Stimulated activated CD4-positive, alpha-beta T cell treated with anti-CD3 and anti-CD28 coated beads, Interleukin-4, amount 100 ng/mL, for 24 hours (primary cell): ENCODE measurements around the gene VSIG10L.

Experiments
- DNase-seq: peaks from one replicate; pipeline ENCODE4 v3.0.0-alpha.2; 2020

Gene VSIG10L

DNA sequence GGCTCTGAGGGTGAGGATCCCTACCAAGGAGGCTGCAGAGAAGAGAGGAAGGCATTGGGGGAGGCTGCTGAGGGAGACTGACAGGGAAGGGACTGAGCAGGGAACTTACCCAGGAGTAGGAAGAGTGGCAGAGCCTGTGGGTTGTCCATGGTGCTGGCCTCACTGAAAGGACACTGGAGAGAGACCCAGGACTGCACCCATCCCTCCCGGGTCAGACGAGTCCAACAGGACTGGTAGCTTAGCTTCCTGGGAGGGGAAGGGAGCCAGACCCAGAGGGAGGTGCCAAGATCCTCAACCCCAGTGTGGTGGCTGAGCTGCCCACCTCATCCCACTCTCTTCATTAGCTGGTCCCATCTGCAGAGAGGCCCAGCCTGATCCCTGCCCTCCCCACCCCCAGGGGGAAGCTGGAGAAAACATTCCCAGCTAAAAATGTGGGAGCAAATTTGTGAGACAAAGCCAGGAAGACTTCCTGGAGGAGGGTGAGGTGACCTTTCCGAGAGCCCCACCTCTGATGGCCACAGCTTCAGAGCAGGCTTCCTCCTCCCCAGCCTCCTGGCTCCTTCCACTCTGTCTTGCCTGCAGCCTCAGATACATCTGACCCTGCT is at the start of gene VSIG10L:
VSIG10L (minus strand) TSS at position 164 of the 605 bp plus-strand sequence; CDS start at position 149, 15 bp downstream.
- no peak for DNase-seq

DNA sequence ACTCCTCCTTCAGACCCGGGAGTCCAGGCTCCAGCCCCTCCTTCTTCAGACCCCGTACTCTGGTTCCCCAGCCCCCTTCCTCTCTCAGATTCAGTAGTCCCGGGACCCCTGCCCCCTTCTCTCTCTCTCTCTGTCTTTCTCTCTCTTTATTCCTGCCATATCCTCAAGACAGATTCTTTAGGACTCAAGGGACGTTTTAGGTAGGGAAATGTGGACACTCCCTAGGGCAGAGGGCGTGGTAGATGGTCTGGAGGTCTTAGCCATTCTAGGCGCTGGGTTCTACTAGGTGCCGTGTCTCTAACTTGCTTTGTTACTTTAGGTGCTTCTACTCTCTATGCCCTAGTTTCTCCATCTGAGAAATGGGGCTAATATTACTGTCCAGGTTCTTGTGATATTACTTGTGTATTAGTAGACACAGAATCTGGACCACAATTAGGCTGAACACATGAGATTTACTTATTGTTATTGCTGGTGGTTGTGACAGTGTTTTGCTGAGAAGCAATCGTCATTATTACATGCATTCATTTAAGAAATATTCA is 49.2 kb upstream of the VSIG10L start:
- no peak for DNase-seq

DNA sequence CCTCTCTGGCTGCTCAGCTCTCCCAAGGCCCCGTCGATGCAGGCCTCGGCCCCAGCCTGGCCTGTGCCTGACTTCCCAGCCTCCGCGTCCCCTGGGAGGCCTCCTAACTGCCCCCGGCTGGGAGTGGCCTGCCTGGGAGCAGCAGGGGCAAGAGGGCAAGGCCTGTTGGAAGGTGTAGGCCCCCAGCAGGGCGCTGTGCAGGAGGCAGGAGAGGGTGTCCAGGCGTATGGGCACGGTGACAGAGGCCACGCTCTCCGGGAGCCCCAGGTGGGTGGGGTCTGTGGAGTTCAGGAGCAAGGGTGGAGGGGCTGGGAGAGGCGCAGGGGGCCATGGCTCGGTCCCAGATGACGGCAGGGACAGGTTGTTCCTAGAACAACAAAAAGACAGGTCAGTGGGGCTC is 47.2 kb upstream of the VSIG10L start:
- DNase-seq: no peak

DNA sequence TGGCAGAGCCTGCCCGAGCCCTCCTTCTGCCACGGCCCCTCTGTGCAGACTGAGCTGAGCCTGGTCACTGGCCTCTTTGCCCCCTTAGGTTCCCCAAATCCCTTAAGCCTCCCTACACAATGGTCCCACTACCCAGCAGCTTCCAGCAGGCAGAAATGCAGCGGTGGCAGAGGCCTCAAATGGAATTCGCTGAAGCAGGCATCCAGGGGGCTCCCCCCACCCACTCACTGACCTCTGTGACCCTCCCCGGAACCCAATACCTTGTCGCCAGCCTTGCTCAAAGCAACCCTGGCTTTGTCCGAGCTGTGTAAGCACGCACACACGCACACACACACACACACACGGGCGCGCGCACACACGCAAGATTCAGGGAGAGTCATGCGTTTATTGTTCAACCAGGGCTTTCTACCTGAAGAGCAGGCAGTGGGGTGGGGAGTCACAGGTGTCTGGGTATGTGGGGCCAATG is 46.0 kb upstream of the VSIG10L start, which contains the start of gene LIM2:
LIM2 (minus strand) TSS at position 51 of the 466 bp plus-strand sequence. CDS start 531 bp downstream, outside the sequence.
- no peak for DNase-seq

DNA sequence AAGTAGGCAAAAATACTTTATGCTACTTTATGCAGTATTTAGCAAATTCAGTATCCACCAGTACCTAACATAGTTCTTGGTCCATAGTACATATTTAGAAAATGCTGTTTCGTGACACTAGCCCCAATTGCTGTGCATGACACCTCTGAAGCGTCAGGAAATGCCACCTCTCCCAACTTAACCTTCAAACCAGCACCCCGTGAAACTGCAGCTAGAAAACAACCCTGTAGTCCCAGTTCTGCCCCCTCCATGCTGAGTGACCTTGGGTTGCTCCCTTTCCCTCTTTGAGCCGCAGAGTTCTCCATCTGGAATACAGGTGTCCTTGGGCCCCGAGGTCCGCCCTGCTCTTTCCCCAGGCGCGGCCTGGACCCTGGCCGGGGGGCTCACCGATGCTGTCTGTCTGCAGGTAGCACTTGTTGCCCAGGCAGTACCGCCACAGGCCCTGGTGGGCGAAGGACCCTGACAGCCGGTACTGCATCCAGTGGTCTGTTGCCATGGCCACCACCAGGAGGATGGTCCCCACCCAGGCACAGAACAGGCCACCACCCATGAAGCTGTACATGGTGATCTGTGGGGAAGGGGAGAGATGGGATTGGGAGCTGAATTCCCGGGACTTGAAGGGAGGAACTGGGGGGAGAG is 45.1 kb upstream of the VSIG10L start:
- no peak for DNase-seq

DNA sequence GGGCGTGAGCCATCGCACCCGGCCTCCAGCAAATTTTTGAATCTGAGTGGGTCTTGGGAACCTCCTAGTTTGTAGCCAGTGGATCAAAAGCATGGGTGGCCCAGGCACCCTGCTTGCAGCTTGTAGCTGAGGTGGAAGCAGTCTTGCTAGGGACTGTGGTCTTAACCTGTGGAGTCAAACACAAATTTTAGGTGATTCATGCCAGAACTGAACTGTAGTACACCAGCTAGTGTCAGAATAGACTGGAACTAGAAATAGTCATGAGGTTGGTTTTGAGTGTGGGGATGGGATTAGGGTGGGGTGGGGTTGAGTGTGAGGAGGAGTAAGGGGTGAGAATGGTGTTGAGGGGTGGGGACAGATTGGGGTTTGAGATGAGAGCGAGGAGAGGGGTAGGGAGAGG is 40.1 kb upstream of the VSIG10L start:
- no peak for DNase-seq

DNA sequence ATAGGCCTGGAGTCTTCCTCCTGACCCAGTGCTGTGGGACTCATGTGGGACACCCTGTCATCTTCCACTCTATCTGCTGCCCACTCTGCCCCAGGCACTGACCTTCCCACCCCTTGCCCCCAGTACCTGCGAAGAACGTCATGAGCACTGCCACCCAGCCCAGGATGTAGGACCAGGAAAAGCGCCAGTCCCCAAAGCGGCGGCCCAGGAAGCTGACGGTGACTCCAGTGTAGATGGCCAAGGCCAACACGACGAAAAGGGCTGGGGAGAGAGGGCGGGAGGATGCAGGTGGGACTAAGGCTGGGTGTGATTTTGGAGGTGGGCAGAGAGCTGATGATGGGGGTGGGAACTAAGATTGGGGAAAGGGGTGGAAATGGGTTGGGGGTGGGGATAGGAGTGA is 38.4 kb upstream of the VSIG10L start:
- no peak for DNase-seq

DNA sequence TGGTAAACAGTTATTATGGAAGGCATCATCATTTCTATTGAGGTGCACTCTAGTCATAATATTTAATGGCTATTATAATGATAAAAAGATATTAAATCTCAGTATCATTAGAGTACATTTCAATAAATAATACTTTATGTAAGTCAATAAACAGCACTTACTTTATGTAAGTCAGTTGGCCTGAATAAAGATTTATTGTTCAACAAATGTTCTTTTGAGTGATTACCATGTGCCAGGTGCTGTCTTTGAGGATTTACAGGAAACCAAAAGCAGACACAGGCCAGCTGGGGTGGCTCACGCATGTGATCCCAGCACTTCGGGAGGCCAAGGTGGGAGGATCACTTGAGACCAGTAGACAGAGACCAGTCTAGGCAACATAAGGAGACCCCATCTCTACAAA is 35.5 kb upstream of the VSIG10L start:
- no peak for DNase-seq

DNA sequence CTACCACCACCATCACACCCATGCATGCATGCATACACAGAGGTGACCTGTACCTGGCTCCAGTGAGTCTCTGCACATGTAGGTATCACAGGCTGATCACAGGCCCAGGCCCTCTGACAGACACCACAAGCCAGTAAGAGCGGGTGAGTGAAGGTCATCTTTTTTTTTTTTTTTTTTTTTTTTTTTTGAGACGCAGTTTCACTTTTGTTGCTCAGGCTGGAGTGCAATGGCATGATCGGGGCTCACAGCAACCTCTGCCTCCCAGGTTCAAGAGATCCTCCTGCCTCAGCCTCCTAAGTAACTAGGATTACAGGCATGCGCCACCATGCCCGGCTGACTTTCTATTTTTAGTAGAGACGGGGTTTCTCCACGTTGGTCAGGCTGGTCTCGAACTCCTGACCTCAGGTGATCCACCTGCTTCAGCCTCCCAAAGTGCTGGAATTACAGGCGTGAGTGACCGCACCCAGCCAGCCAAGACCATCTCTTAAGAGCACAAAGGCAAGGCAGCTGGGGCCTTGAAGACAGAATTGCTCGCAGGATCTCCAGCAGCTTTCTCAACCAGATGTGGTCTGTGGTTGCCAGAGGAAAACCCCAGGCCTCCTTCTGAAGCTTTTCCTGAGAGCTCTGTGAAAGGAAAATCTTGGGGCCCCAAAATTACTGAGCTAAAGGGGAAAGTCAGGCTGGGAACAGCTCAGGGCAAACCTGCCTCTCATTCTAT is 33.7 kb upstream of the VSIG10L start:
- DNase-seq: peak; percentile 52

DNA sequence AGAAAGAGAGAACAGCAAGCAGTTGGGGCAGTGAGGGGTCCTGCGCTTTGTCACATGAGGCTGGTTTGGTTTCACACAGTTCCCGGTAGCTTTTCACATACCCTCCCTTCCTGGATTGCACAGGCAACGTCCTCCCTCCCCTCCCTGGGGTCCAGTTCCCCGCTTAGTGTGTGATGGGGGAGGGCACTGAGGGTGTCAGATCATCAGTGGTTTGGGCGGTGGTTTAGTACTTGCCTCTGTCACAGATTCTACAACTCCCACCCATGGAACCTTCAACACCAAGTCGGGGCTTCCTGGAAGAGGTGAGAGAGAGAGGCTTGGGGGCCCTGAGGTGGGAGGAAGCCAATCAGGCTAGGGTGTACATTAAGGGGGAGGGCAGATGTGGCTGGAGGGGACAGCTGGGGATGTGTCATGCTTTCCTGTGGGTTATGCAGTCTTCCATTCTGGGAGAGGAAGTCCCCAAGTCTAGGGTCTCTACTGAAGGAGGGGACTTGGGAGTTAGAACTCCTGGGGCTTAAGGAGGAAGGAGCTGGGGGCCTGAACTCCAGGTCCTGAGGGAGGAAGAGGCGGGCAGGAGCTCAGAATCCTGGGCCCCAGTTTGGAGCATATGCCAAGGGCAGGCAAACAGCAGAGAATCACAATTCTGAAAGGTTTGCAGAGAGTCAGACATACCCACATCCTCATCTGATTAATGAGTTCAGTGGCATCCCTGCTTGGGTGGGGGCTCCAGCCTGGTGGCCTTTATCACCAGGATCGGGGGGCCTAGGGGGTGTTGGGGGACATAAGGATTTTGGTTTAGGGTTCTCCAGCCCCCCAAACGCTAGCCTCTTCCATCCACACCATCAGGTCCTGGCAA is 30.9 kb upstream of the VSIG10L start, which contains the start of gene NKG7:
NKG7 (minus strand) TSS at position 6 of the 856 bp plus-strand sequence. CDS start 119 bp downstream, outside the sequence.
- peak; percentile 86 for DNase-seq

DNA sequence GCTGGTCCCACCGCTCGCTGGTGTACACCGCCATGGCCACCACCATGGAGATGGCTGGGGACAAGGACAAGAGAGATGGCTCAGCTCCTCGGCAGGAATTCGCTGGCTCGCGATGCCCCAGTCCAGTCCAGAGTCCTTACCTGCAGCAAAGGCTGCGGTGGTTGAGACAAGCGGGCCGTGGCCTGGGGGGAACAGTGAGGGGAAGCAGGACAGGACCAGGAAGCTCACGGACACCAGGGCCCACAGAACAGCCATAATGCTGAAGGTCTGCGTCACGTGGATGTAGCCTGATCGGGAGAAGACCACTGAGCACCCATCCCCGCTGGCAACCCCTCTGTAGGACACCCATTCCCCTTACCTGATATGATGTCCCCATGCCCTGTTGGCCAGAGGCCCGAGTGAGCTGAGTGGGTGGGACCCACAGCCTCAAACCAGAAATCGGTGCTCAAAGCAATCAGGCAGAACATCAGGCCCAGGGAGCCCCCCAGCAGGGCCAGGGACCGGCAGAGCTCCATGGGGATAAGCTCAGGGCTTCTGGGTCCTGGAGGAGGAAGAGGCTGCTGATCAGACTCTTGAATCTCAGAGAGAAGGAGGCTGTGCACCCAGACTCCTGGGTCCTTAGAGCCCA is 30.2 kb upstream of the VSIG10L start:
- DNase-seq: no peak

DNA sequence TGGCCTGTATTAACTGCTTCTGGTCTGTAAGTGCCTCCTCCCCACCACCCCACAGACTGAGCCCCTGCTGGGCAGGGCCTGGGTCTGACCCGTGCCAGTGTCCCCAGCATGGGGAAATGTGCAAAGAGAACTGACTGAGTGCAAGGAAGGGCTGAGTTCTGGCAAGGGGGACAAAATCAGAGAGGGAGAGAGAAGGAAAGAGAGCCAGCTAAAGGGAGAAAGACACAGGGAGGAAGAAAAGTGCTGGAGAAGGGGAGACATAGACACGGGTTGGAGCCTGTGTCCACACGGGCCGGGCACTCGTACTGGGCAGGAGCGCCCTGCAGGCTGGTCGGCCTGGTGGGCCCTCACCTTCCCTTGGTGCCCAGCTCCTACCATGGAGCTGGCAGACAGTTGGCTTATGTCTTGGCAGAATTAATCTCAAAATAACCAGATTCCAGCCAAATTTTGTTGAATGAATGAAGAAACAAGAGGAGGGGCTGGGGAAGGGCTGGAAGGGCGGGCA is 29.3 kb upstream of the VSIG10L start:
- DNase-seq: no peak

DNA sequence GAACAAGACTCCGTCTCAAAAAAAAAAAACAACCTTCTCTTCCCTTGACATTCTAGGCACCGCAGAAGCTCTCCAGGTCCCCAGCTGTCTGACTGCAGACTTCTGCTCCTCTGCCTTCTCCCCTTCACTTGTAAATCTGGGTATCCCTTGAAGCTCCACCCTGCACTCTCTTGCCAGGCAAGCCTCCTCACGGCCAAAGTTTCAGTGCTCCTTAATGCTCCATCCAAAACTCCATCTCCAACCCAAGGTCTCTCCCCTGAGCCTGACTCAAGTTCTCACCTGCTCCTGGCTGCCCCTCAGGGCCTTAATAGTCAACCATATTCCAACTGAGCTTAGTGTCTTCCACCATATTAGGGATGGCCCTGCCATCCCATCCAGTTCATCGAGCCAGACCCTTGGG is 28.3 kb upstream of the VSIG10L start:
- no peak for DNase-seq

DNA sequence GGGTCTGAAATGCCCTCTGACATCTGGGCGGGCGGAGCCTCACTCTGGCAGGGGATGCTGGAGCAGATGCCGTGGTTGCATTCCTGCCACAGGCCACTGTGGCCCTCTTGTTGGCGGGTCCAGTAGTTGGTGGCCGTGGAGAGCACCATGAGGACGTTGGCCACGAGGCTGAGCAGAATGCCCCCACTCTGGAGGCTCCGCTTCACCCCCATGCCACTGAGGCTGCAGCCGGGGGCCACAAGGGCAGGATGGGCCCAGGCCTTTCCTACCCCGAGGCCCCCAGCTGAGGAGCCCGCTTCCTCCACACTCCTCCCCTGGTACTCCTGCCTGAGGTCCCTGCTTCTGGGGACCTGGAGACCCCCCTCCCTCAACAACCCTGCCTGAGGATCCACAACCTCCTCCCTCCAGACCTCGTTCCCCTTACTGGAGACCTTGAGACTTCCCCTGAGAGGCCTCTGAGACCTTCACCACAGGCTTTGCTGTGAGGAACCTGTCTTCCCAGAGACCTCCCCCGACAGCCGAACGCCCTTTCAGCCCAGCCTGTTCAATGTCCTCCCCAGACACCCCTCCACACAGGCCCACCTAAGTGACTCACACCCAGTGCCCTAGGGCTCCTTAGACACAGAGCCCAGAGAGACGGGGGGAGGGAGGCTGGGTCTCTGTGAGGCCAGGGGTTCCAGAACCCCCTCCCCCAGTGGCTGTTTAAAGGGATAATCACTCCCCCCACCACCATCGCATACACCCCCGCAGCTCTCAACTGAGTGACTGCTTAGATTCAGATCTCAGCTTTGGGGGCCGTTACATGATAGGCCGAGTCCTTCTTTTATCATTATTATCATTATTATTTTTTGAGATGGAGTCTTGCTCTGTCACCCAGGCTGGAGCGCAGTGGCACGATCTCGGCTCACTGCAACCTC is 26.7 kb upstream of the VSIG10L start, which contains the start of gene CLDND2:
CLDND2 (minus strand) TSS at position 638 of the 917 bp plus-strand sequence; CDS start at position 212, 426 bp downstream.
- peak; percentile 19 for DNase-seq

DNA sequence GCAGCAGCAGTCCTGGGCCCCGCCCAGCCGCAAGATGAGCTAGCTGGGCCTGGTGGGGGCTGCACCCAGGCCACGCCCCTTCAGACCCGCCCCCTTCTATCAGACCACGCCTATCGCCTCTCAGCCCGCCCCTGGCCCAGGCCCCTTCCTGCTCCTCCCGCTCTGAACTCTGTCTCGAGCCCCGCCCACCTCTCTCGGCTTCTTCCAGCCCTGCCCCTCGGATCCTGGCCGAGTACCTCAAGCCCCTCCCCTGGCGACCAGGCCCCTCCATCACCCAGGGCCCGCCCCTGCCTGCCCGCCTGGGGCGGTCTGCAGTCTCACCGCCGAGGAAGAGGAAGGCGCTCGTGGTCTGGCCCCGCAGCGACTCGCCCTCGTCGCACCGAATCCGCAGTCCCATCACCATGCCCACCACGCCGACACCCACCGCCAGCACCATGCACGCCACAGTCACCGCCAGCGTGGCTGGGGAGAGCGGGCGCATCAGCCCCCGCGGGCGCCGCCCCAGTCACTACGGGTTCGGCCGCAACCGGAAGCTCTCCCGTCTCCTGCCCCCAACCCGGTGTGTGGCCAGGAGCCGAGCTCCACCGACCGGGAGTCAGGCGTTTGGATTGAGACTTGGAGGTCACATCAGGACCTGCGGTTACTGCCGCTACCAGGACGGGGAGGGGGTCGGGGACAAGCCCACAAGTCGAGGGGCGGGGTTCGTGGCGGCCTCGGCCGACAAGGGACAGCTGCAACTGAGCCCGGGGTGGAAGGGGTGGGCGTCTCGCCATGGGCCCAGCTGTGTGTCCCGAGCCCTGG is 25.8 kb upstream of the VSIG10L start:
- DNase-seq: peak; percentile 98

DNA sequence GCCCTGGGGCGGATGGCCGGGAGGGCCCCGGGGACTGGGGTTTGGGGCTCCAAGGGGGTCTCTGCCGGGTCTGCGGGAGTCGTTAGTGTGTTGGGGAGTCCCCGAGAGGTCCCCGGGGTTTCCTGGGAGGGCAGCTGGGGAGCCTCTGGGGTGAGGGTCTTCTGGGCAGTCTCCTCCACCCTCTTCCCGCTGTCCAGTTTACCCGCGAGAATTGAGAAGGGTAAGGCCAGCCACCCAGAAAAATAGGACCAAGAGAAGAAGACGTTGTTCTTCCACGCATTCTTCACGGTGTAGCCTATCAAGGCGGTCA is 25.3 kb upstream of the VSIG10L start:
- DNase-seq: peak; percentile 43

DNA sequence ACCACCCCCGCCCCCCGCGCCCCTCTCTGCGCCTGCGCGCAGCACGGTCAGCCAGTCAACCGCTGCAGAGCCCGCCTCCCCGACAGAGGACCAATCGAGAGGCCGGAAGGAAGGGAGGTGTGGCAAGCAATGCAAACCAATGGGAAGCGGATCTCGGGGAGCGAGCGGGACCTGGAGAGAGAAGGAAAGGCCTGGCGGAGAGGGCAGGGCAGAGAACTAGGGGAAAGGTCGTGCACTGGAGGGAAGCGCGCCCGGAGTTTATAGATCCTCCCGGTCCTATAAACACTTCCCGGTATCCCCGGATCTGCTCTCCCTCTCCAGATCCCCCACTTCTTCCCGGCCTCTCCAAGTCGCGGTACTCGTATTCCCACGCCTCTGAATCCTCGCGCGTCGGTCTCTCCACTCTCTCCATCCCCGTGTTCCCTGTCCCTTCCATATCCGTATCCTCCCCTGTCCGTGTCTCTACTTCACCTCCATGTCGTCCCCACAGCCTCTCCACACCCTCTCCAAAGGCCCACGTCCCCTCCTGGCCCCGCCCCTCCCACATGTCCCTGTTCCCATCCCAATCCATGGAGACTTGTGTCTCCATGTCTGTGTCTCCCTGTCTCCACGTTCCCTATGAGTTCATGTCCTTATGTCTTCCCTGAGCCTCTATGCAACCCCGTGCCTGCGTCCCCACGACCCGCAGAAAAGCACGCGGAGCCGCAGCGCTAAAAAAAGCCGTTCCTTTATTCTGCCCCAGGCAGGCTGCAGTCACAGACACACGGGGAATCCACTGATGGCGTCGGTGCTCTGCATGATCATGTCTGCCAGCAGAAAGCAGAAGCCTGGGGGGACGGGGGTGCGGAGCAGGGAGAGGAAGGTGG is 24.7 kb upstream of the VSIG10L start:
- DNase-seq: peak; percentile 96

DNA sequence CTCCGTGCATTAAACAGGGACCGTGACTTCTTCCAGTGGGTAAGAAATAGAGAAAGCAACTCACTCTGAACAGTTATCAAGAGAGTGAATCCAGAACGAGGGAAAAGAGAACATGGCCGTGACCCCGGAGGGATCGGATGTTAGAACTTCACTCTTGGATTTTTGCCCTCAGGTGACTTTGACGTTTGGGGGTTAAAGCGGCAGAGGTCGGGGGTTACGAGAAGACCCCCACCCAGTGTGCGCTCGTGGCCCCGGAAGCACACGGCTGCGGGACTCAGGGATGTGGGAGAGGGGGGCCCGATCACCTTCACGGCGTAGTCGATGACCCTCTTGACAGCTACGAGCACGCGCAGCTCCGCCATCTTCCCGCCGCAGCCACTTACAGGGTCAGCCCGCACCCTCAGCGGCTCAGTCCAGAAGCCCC is 24.0 kb upstream of the VSIG10L start, which contains the start of gene ETFB:
ETFB (minus strand) TSS at position 424 of the 424 bp plus-strand sequence; CDS start at position 362, 62 bp downstream.
- DNase-seq: no peak
